HepG2 (cell line): ENCODE data around the gene TMEM39A. TPM values are rescaled to one million over a fixed set of nuclear protein-coding genes. Genes with fewer than 3 reads are reported as not detected.

Source experiments
- AGO2 ChIP-seq: fragments of 200-400 bp; formaldehyde crosslinking; optimal IDR thresholded peaks from 2 replicates; pipeline ENCODE3; 2017; ENCODE audit warnings: mild to moderate bottlenecking, low read depth, low read length, moderate library complexity
- BRCA1 ChIP-seq: sonication (generic); formaldehyde crosslinking; IDR thresholded peaks from 2 replicates; pipeline ENCODE4 v1.4.0; 2020; ENCODE audit warnings: missing genetic modification reagents
- ESRRA ChIP-seq: sonication (generic); formaldehyde crosslinking; IDR thresholded peaks from 2 replicates; pipeline ENCODE4 v1.5.1; 2020; ENCODE audit warnings: mild to moderate bottlenecking, low read depth, missing genetic modification reagents
- FOXP1 ChIP-seq, 2 experiments: fragments of 450-650 bp in 1 of 2; IDR thresholded peaks; 2 replicates each; pipeline ENCODE4 v1.6.1; 2017 to 2018; ENCODE audit warnings: antibody characterized with exemption in 1 of 2
- KLF12 ChIP-seq: sonication (generic); formaldehyde crosslinking; IDR thresholded peaks from 2 replicates; pipeline ENCODE4 v1.4.0; 2020; ENCODE audit warnings: missing genetic modification reagents, borderline replicate concordance
- MXD4 ChIP-seq: IDR thresholded peaks from 2 replicates; pipeline ENCODE4 v1.6.1; 2016; ENCODE audit warnings: mild to moderate bottlenecking, missing biosample characterization, missing genetic modification reagents
- NR1H2 ChIP-seq: sonication (generic); formaldehyde crosslinking; IDR thresholded peaks from 2 replicates; pipeline ENCODE4 v1.8.1; 2022; ENCODE audit warnings: low read depth, missing genetic modification reagents, borderline replicate concordance
- NR2F1 ChIP-seq, 2 experiments: fragments of 450-650 bp in 1 of 2; formaldehyde crosslinking in 1 of 2; IDR thresholded peaks; 2 replicates each; pipeline versions ENCODE4 v1.5.0 to v1.6.1; 2016 to 2020; ENCODE audit warnings: mild to moderate bottlenecking in 1 of 2, missing compliant biosample characterization in 1 of 2, missing genetic modification reagents in 1 of 2, moderate library complexity in 1 of 2
- RAD21 ChIP-seq: fragments of 450-650 bp; formaldehyde crosslinking; IDR thresholded peaks from 2 replicates; pipeline ENCODE4 v1.5.0; 2020; ENCODE audit warnings: mild to moderate bottlenecking
- SKI ChIP-seq: fragments of 450-650 bp; IDR thresholded peaks from one replicate; pipeline ENCODE4 v1.6.1; 2018; ENCODE audit warnings: mild to moderate bottlenecking; ENCODE audit not compliant: partially characterized antibody
- SNRNP70 ChIP-seq: fragments of 200-400 bp; formaldehyde crosslinking; IDR thresholded peaks from 2 replicates; pipeline ENCODE4 v1.6.1; 2017; ENCODE audit warnings: mild to moderate bottlenecking, low read depth, low read length, moderate library complexity
- USF2 ChIP-seq, 2 experiments: sonication (generic) in 1 of 2; formaldehyde crosslinking in 1 of 2; IDR thresholded peaks; 2 replicates each; pipeline versions ENCODE4 v1.5.1 to v1.6.1; 2011 to 2020; ENCODE audit warnings: borderline replicate concordance in 1 of 2, low read depth in 1 of 2, low read length in 1 of 2, mild to moderate bottlenecking in 1 of 2, missing genetic modification reagents in 1 of 2, moderate library complexity in 1 of 2
- ZBTB21 ChIP-seq: sonication (generic); formaldehyde crosslinking; IDR thresholded peaks from 2 replicates; pipeline ENCODE4 v1.4.0; 2020; ENCODE audit warnings: missing genetic modification reagents
- ZBTB38 ChIP-seq: sonication (generic); formaldehyde crosslinking; IDR thresholded peaks from 2 replicates; pipeline ENCODE4 v1.5.1; 2020; ENCODE audit warnings: mild to moderate bottlenecking, missing genetic modification reagents
- ZNF296 ChIP-seq: sonication (generic); formaldehyde crosslinking; conservative IDR thresholded peaks from 2 replicates; pipeline ENCODE4 v1.5.0; 2020; ENCODE audit warnings: mild to moderate bottlenecking, missing genetic modification reagents
- ZNF44 ChIP-seq: sonication (generic); formaldehyde crosslinking; IDR thresholded peaks from 2 replicates; pipeline ENCODE4 v1.5.1; 2020; ENCODE audit warnings: mild to moderate bottlenecking, missing genetic modification reagents
- ZNF552 ChIP-seq: sonication (generic); formaldehyde crosslinking; IDR thresholded peaks from 2 replicates; pipeline ENCODE4 v1.9.0; 2022; ENCODE audit warnings: missing genetic modification reagents, mild to moderate bottlenecking, borderline replicate concordance
- ZNF850 ChIP-seq: sonication (generic); formaldehyde crosslinking; conservative IDR thresholded peaks from 2 replicates; pipeline ENCODE4 v1.9.0; 2021; ENCODE audit warnings: mild to moderate bottlenecking, missing genetic modification reagents
- ZSCAN20 ChIP-seq: sonication (generic); formaldehyde crosslinking; IDR thresholded peaks from 2 replicates; pipeline ENCODE4 v1.4.0; 2020; ENCODE audit warnings: missing genetic modification reagents, mild to moderate bottlenecking, borderline replicate concordance
- polyA plus RNA-seq, 8 experiments: library from polyadenylated mRNA; depleted of rRNA in 3 of 8; stranded (reverse) in 7 of 8; unstranded in 1 of 8; fragments of >200 nt; fragmentation: Illumina TruSeq in 4 of 8; extraction: Trizol in 4 of 8; gene quantifications; 2 replicates each; pipeline versions ENCODE4 v1.2.1 to v1.2.3, GENCODE V29; 2011 to 2016; ENCODE audit warnings: low read depth in 4 of 8, missing spikeins in 1 of 8, mixed read lengths in 1 of 8; ENCODE audit not compliant: insufficient read depth in 1 of 8
- total RNA-seq, 5 experiments: library from RNA; depleted of rRNA; stranded (reverse); fragments of >200 nt; fragmentation: Illumina TruSeq; extraction: Trizol; gene quantifications; 2 replicates each; pipeline ENCODE4 v1.2.3, GENCODE V29; 2016; ENCODE audit warnings: low read depth in 1 of 5
- TF ChIP-seq, protein P1 (sequence below): sonication (generic); formaldehyde crosslinking; IDR thresholded peaks from 2 replicates; pipeline ENCODE4 v1.5.1; 2020; ENCODE audit warnings: mild to moderate bottlenecking, missing genetic modification reagents
- TF ChIP-seq, protein P2 (sequence below): sonication (generic); formaldehyde crosslinking; conservative IDR thresholded peaks from 2 replicates; pipeline ENCODE4 v1.5.0; 2020; ENCODE audit warnings: missing genetic modification reagents

Gene TMEM39A
- total and polyA plus RNA-seq, 2 of the 13 experiments (the other 11 are each of a cell fraction or from before 2014, with no cell fraction given): 55.8 to 64.9 TPM

DNA sequence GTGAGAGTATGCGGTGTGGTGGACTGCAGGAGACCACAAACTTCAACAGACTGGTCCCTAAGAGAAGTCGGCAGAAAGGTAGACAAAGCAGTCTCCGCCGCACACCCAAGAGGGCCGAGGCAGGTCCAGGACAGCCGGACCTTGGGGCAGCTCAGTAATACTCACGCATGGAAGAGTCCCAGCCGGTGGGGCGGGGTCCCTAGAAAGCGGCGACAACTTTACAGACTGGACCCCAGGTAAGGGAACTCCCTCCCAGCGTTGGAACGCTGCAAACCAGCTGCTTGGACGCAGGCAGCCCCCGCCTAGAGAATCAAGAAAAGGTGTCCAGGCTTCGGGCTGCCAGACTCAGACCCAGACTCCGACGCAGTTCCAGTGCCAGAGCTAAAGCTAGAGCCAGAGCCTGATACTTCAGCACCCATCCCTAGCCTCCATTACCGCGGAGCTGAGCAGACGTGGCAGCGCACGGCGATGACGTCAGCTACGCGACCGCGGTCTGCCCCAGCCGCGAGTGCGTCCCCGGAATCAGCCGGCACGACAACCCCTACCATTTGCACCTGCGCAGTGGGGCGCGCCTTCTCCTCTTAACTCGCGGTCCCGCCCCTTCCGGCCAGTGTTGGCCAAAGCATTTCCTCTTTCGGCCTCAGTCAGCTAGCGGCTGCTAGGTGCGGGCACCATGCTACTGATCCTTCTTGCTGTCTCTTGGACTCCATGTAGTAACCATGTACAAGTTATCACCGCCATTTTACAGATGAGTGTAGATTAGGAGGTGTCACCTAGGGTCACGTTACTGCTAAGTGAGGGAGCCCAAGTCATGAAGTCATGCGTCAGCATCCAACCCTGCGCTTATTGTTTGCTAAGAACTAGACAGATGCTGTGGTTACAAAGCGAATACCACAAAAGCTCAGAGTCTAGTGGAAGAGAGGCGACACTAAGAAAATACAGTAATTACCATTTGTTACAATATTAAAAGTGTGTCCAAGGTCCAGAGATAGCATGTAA lies at the start of gene TMEM39A (continued):
- TF ChIP-seq USF2 (IDR thresholded peaks at IDR 0.05; ENCODE audit: low read depth, low read length): peak; percentile 12; the same call in 1 of the 2 replicates
- no peak for TF ChIP-seq USF2 (CRISPR knock-in tag; IDR thresholded peaks at IDR 0.05; ENCODE audit: borderline replicate concordance)
- TF ChIP-seq ZNF552 (CRISPR knock-in tag): no peak
- no peak for TF ChIP-seq FOXP1 (IDR thresholded peaks at IDR 0.05)
- 0 out of 2 replicates have a peak, but pooled peaks have one; percentile 5 for TF ChIP-seq FOXP1 (CRISPR knock-in tag; IDR thresholded peaks at IDR 0.05)
- TF ChIP-seq ESRRA (CRISPR knock-in tag): no peak
- TF ChIP-seq ZBTB21: no peak; the same call in 1 of the 2 replicates
- peak; percentile 84 for TF ChIP-seq ZBTB38 (CRISPR knock-in tag)
- TF ChIP-seq NR1H2 (CRISPR knock-in tag): no peak
- TF ChIP-seq ZNF850 (CRISPR knock-in tag): no peak
- no peak for TF ChIP-seq ZSCAN20 (CRISPR knock-in tag)
- peak; percentile 88 for TF ChIP-seq MXD4
- TF ChIP-seq NR2F1 (CRISPR knock-in tag; IDR thresholded peaks at IDR 0.05): 0 out of 4 replicates have a peak, but pooled peaks have one; percentile 27 to 46
- TF ChIP-seq ZNF296 (CRISPR knock-in tag): no peak
- TF ChIP-seq BRCA1: 0 out of 2 replicates have a peak, but pooled peaks have one; percentile 72
- peak; percentile 25 for TF ChIP-seq SKI
- TF ChIP-seq, protein P1, sequence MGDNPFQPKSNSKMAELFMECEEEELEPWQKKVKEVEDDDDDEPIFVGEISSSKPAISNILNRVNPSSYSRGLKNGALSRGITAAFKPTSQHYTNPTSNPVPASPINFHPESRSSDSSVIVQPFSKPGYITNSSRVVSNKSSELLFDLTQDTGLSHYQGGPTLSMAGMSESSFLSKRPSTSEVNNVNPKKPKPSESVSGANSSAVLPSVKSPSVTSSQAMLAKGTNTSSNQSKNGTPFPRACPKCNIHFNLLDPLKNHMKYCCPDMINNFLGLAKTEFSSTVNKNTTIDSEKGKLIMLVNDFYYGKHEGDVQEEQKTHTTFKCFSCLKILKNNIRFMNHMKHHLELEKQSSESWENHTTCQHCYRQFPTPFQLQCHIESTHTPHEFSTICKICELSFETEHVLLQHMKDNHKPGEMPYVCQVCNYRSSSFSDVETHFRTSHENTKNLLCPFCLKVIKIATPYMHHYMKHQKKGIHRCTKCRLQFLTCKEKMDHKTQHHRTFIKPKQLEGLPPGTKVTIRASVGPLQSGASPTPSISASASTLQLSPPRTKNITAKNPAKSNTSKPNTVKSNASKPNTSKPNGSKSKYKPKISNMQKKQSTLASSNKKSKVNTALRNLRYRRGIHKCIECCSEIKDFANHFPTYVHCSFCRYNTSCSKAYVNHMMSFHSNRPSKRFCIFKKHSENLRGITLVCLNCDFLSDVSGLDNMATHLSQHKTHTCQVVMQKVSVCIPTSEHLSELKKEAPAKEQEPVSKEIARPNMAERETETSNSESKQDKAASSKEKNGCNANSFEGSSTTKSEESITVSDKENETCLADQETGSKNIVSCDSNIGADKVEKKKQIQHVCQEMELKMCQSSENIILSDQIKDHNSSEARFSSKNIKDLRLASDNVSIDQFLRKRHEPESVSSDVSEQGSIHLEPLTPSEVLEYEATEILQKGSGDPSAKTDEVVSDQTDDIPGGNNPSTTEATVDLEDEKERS (CRISPR knock-in tag): no peak
- peak; percentile 46 for TF ChIP-seq AGO2
- no peak for TF ChIP-seq SNRNP70
- TF ChIP-seq ZNF44 (CRISPR knock-in tag): peak; percentile 34
- TF ChIP-seq, protein P2, sequence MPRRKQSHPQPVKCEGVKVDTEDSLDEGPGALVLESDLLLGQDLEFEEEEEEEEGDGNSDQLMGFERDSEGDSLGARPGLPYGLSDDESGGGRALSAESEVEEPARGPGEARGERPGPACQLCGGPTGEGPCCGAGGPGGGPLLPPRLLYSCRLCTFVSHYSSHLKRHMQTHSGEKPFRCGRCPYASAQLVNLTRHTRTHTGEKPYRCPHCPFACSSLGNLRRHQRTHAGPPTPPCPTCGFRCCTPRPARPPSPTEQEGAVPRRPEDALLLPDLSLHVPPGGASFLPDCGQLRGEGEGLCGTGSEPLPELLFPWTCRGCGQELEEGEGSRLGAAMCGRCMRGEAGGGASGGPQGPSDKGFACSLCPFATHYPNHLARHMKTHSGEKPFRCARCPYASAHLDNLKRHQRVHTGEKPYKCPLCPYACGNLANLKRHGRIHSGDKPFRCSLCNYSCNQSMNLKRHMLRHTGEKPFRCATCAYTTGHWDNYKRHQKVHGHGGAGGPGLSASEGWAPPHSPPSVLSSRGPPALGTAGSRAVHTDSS (CRISPR knock-in tag): no peak
- TF ChIP-seq RAD21 (CRISPR knock-in tag): no peak; the same call in 1 of the 2 replicates
- TF ChIP-seq KLF12 (CRISPR knock-in tag): peak; percentile 76; the same call in 1 of the 2 replicates
